ENCODE data around the gene UBE2E3. TPM values are rescaled to one million over a fixed set of nuclear protein-coding genes. Genes with fewer than 3 reads are reported as not detected.
A peak's percentile ranks its signal among the peaks of the same experiment; 100 is the strongest.

The UBE2E3 gene
- total and polyA plus RNA-seq, 2 of the 4 experiments (the other 2 are of a cell fraction): 106 to 114 TPM

GRCh38 chr2:181073896-181074295 lies 93.5 kb downstream of the UBE2E3 start:
- Histone ChIP-seq H2BK15ac (ENCODE audit: low read depth, low read length) (no peak overlapping the region), H3K4me2 (ENCODE audit: low read depth, low read length) (peak overlapping the region; percentile 31; the same call in 1 of the 2 replicates), H4K5ac (ENCODE audit: low read depth, low read length) (no peak overlapping the region), H2AK9ac (replicated peaks; ENCODE audit: low read depth, low read length, poor library complexity) (no peak overlapping the region), H2AK5ac (ENCODE audit: low read depth, low read length) (no peak overlapping the region), H2BK5ac (ENCODE audit: low read depth, low read length, poor library complexity, severe bottlenecking) (no peak overlapping the region), H2BK120ac (ENCODE audit: low read depth, low read length) (no peak overlapping the region), H3K18ac (ENCODE audit: low read depth, low read length) (no peak overlapping the region), H3K4me3 (ENCODE audit: insufficient read depth, low read depth, low read length) (no peak overlapping the region), H3K9me1 (ENCODE audit: insufficient read depth, low read length) (0 out of 2 replicates have a peak, but pooled peaks cover 4% of the 10 kb centered on the region), H3K27ac (ENCODE audit: insufficient read depth, low read length) (no peak overlapping the region), H3K56ac (ENCODE audit: extremely low read depth, insufficient read depth, low read length) (no peak overlapping the region), H3K4ac (ENCODE audit: low read depth, low read length) (no peak overlapping the region), H3K14ac (replicated peaks; ENCODE audit: low read depth, low read length) (no peak overlapping the region), H3K27me3 (ENCODE audit: control insufficient read depth, insufficient read depth, low read length) (no peaks in the 10 kb centered on the region), H4K8ac (ENCODE audit: low read depth in 2 of 2, low read length in 2 of 2) (no peak overlapping the region), H3K9me3 (ENCODE audit: control insufficient read depth, insufficient read depth, low read length) (no peaks in the 10 kb centered on the region), H2AFZ (replicated peaks; ENCODE audit: low read length, poor library complexity) (no peak overlapping the region), H3K9ac (ENCODE audit: low read depth, low read length) (no peak overlapping the region), H3K23ac (ENCODE audit: low read depth, low read length) (no peak overlapping the region), H2BK20ac (ENCODE audit: low read depth, low read length) (no peak overlapping the region), H3K4me1 (ENCODE audit: control insufficient read depth, insufficient read depth, low read length) (peaks cover 3% of the 10 kb centered on the region), H3K79me1 (ENCODE audit: low read depth in 1 of 2, low read length in 2 of 2) (peaks cover 3 to 41% of the 10 kb centered on the region in 2 experiments; a peak in 3 of 4 replicates), H4K91ac (ENCODE audit: insufficient read depth, low read depth, low read length) (no peak overlapping the region), H4K20me1 (ENCODE audit: insufficient read depth, low read length) (peaks cover 4% of the 10 kb centered on the region; the same call in 1 of the 2 replicates), H3K36me3 (ENCODE audit: control insufficient read depth, insufficient read depth, low read length) (peaks cover 3% of the 10 kb centered on the region)
- no peak for TF ChIP-seq RAD21 (IDR thresholded peaks at IDR 0.05; ENCODE audit: low read length)
- DNase-seq: peak; percentile 71
- dilution Hi-C loops (cut with HindIII; ENCODE audit: low sequenced_read_pairs, unreplicated experiment) (no loop called here), in situ Hi-C loops (cut with MboI; ENCODE audit: low sequenced_read_pairs) (loop anchor here (10.0 kb wide), 1 partner anchor 949 kb away; no protein-coding TSS in a partner anchor), intact Hi-C loops (cut with micrococcal nuclease) (loop anchor here (5.0 kb wide), 2 partner anchors 92 to 832 kb away; partner anchors contain the start of gene UBE2E3)
- POLR2A ChIA-PET (ENCODE audit: unreplicated experiment): no interaction called here
- ATAC-seq (ENCODE audit: low read depth): peak; percentile 25; the same call in 1 of the 2 replicates
- CTCF ChIA-PET: interaction anchor here (1.0 kb wide), 1 partner anchor 948 kb away, joined by 3 read pairs; no protein-coding TSS in a partner anchor
- BruUV-seq (replicated peaks): no TSS peak
